SHP77 (cell line): Measurements from ENCODE around the gene LYRM7.
A peak's percentile ranks its signal among the peaks of the same experiment; 100 is the strongest.
"Not testable (repeated sequence)": the region's sequence is repeated elsewhere in the genome, so short reads cannot be mapped to it uniquely, and the experiment has no call there.

Source experiments
- DNase-seq, 2 experiments: peaks; one replicate each; lab custom pipeline; 2025; lab: John Stamatoyannopoulos, UW

The LYRM7 gene

GRCh38 chr5:131180407-131180806 is 9.7 kb downstream of the LYRM7 start:
- DNase-seq: no peak

- no peak for DNase-seq
Observed at GRCh38 chr5:131182839-131183238, 12.1 kb downstream of the LYRM7 start.

- no peak for DNase-seq
Observed at GRCh38 chr5:131185523-131186104, 14.9 kb downstream of the LYRM7 start.

- DNase-seq: peak; percentile 42 to 76
Observed at GRCh38 chr5:131186561-131187256, 16.0 kb downstream of the LYRM7 start.

GRCh38 chr5:131193106-131193505 is 22.4 kb downstream of the LYRM7 start:
- DNase-seq: no peak

- DNase-seq: not testable (repeated sequence)
Observed at GRCh38 chr5:131193897-131194296, 23.2 kb downstream of the LYRM7 start.

- no peak for DNase-seq
Observed at GRCh38 chr5:131194725-131195124, 24.0 kb downstream of the LYRM7 start.

GRCh38 chr5:131195696-131196095 is 25.0 kb downstream of the LYRM7 start:
- DNase-seq: no peak

GRCh38 chr5:131196331-131196730 is 25.6 kb downstream of the LYRM7 start:
- no peak for DNase-seq

GRCh38 chr5:131198625-131199024 is 27.9 kb downstream of the LYRM7 start:
- no peak for DNase-seq

GRCh38 chr5:131200560-131200959 is 29.8 kb downstream of the LYRM7 start:
- DNase-seq: no peak

- DNase-seq: no peak
Observed at GRCh38 chr5:131204964-131205363, 34.2 kb downstream of the LYRM7 start.

- DNase-seq: no peak
Observed at GRCh38 chr5:131206061-131206460, 35.3 kb downstream of the LYRM7 start.

- no peak for DNase-seq
Observed at GRCh38 chr5:131206772-131207171, 36.0 kb downstream of the LYRM7 start.

GRCh38 chr5:131209175-131209505 is 38.4 kb downstream of the LYRM7 start:
- no peak for DNase-seq

GRCh38 chr5:131209506-131210150 is 38.9 kb downstream of the LYRM7 start:
- DNase-seq: no peak

- DNase-seq: no peak
Observed at GRCh38 chr5:131210151-131210510, 39.4 kb downstream of the LYRM7 start.

- no peak for DNase-seq
Observed at GRCh38 chr5:131211669-131212068, 40.9 kb downstream of the LYRM7 start.

- DNase-seq: no peak
Observed at GRCh38 chr5:131212471-131213021, 41.8 kb downstream of the LYRM7 start.

GRCh38 chr5:131214609-131215227 is 44.0 kb downstream of the LYRM7 start:
- DNase-seq: no peak

- DNase-seq: no peak
Observed at GRCh38 chr5:131217791-131218190, 47.0 kb downstream of the LYRM7 start.

- DNase-seq: no peak
Observed at GRCh38 chr5:131218392-131218791, 47.6 kb downstream of the LYRM7 start.

- no peak for DNase-seq
Observed at GRCh38 chr5:131220566-131220965, 49.8 kb downstream of the LYRM7 start.
